ENCODE measurements around the gene PRMT5.

PRMT5 gene

GRCh38 chr14:22872833-22873520, 56.2 kb downstream of the PRMT5 start:
- no peak for DNase-seq

- DNase-seq: peak; percentile 79 to 82
Measured at GRCh38 chr14:22872033-22872832, 56.9 kb downstream of the PRMT5 start.

GRCh38 chr14:22871224-22872032, 57.7 kb downstream of the PRMT5 start, which contains the start of gene LRP10:
LRP10 (plus strand) TSS chr14:22871740; CDS start chr14:22872304, 564 bp downstream.
- DNase-seq: peak; percentile 75 to 82

- DNase-seq: no peak
Measured at GRCh38 chr14:22870811-22871223, 58.4 kb downstream of the PRMT5 start.

Data from stimulated activated CD4-positive, alpha-beta T cell treated with anti-CD3 and anti-CD28 coated beads, Interleukin-2, amount 100 ng/mL, for 24 hours (primary cell).